Measurements from ENCODE around the gene ACSF3. TPM values are rescaled to one million over a fixed set of nuclear protein-coding genes. Genes with fewer than 3 reads are reported as not detected.

The ACSF3 gene
- total RNA-seq, 2 donors from 2014 or later: 34.8 to 35.5 TPM

DNA sequence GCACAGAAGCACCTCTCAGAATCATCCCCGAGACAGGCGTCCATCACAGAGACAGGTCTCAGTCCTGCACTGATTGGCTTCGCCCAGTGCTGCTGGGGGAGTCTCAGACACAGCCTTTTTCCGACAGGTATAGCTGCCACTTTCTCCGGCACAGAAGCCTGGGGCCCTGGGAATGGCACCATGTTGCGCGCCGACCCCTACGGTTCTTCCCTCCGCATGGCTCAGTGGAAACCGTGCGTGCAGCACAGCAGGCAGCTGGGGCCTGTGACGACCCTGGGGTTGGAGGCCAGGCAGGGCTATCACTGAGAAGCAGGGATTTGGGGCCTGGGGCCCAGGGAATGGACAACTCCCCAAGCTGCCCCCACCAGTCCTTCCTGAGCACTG, 48.2 kb downstream of the ACSF3 start:
- 95 to 96% methylated on average over 4 to 13 of the region's 13 CpGs for WGBS, 2 experiments (ENCODE audit: insufficient coverage in 1 of 2, insufficient read length in 1 of 2)
- TF ChIP-seq, protein P1, sequence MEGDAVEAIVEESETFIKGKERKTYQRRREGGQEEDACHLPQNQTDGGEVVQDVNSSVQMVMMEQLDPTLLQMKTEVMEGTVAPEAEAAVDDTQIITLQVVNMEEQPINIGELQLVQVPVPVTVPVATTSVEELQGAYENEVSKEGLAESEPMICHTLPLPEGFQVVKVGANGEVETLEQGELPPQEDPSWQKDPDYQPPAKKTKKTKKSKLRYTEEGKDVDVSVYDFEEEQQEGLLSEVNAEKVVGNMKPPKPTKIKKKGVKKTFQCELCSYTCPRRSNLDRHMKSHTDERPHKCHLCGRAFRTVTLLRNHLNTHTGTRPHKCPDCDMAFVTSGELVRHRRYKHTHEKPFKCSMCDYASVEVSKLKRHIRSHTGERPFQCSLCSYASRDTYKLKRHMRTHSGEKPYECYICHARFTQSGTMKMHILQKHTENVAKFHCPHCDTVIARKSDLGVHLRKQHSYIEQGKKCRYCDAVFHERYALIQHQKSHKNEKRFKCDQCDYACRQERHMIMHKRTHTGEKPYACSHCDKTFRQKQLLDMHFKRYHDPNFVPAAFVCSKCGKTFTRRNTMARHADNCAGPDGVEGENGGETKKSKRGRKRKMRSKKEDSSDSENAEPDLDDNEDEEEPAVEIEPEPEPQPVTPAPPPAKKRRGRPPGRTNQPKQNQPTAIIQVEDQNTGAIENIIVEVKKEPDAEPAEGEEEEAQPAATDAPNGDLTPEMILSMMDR (conservative IDR thresholded peaks at IDR 0.05): no peak

DNA sequence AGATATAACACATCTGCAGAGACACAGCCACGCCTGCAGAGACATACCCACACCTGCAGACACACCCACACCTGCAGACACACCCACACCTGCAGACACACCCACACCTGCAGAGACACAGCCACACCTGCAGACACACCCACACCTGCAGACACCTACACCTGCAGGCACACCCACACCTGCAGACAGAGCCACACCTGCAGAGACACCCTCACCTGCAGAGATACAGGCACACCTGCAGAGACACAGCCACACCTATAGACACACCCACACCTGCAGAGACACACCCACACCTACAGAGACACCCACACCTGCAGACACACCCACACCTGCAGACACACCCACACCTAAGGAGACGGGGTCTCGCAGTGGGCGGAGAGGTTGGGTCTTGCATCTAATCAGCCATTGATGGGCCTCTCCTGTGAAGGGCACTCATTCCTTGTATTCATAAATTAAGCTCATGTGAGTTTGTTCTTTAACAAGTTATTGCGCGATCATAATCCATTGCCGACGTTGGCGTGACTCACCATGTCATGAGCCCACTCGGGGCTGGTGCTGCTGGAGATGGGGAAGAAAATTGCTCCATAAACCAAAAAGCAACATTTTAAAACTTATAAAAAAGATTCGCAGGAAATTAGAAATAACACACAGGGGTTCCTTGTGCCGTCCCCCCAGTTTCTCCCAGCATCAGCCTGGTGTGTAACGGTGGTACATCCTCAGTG, 49.0 kb downstream of the ACSF3 start:
- no peak for DNase-seq
- Histone ChIP-seq H3K9ac (ENCODE audit: extremely low read depth, low read length, poor library complexity, severe bottlenecking) (no peak overlapping the region), H3K27me3 (ENCODE audit: control insufficient read depth, insufficient read depth, low read length, poor library complexity, severe bottlenecking) (no peaks in the 10 kb centered on the region), H3K4me3 (ENCODE audit: low read length) (no peak overlapping the region), H3K36me3 (ENCODE audit: control insufficient read depth, insufficient read depth, low read length) (peaks cover 14% of the 10 kb centered on the region), H3K4me1 (ENCODE audit: control insufficient read depth, insufficient read depth, low read length) (no peaks in the 10 kb centered on the region), H3K9me3 (ENCODE audit: control insufficient read depth, low read length) (peaks cover 6% of the 10 kb centered on the region), H3K27ac (ENCODE audit: low read depth, low read length) (no peak overlapping the region)
- Mint-ChIP-seq H3K4me1 (no peaks in the 10 kb centered on the region), H3K4me3 (no peak overlapping the region), H3K27ac (no peak overlapping the region), H3K9me3 (peaks cover 8% of the 10 kb centered on the region), H3K36me3 (ENCODE audit: low read depth) (peaks cover 26% of the 10 kb centered on the region), H3K27me3 (ENCODE audit: insufficient read depth) (no peaks in the 10 kb centered on the region)
- TF ChIP-seq, protein P1 (conservative IDR thresholded peaks at IDR 0.05): no peak
- WGBS, 2 experiments (ENCODE audit: insufficient coverage in 1 of 2, insufficient read length in 1 of 2): 92 to 97% methylated on average over 12 to 13 of the region's 13 CpGs

More for the DNA sequence above, 48.2 kb downstream of the ACSF3 start:
- Mint-ChIP-seq H3K4me3 (no peak overlapping the region), H3K36me3 (ENCODE audit: low read depth) (peaks cover 23% of the 10 kb centered on the region), H3K4me1 (no peaks in the 10 kb centered on the region), H3K27me3 (ENCODE audit: insufficient read depth) (no peaks in the 10 kb centered on the region), H3K9me3 (peaks cover 5% of the 10 kb centered on the region), H3K27ac (no peak overlapping the region)
- H3K9ac ChIP-seq (ENCODE audit: extremely low read depth, low read length, poor library complexity, severe bottlenecking): no peak overlapping the region
- no peaks in the 10 kb centered on the region for H3K4me1 ChIP-seq (ENCODE audit: control insufficient read depth, insufficient read depth, low read length)
- H3K27me3 ChIP-seq (ENCODE audit: control insufficient read depth, insufficient read depth, low read length, poor library complexity, severe bottlenecking): no peaks in the 10 kb centered on the region
- H3K27ac ChIP-seq (ENCODE audit: low read depth, low read length): no peak overlapping the region
- H3K9me3 ChIP-seq (ENCODE audit: control insufficient read depth, low read length): peaks cover 4% of the 10 kb centered on the region
- H3K4me3 ChIP-seq (ENCODE audit: low read length): no peak overlapping the region
- peaks cover 14% of the 10 kb centered on the region for H3K36me3 ChIP-seq (ENCODE audit: control insufficient read depth, insufficient read depth, low read length)
- DNase-seq: no peak

DNA sequence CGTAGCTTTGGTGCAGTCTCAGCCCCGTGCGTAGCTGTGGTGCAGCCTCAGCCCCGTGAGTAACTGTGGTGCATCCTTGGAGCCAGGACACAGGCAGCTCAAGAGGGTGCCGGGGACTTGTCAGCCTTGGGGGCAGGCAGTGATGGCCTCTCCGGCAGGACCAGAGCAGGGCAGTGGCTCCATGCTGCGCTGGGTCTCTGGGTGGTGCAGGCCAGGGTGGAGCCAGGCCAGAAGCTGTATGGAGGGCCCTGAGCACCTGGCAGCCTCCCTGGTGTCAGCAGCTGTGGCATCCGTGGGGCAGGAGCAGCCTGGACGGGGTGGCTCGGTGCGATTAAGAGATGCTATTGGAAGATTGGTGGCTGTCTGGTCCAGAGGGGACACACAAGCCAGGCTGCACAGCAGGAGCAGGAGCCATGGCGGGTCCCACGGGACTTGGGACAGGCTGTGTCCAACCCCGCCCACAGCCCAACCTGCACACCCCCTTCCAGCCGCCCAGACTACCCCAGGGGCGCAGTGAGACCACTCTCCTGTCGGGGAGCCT, 49.6 kb downstream of the ACSF3 start:
- Mint-ChIP-seq H3K4me1 (no peaks in the 10 kb centered on the region), H3K9me3 (peaks cover 12% of the 10 kb centered on the region), H3K4me3 (no peak overlapping the region), H3K27me3 (ENCODE audit: insufficient read depth) (no peaks in the 10 kb centered on the region), H3K36me3 (ENCODE audit: low read depth) (peaks cover 30% of the 10 kb centered on the region), H3K27ac (no peak overlapping the region)
- 90 to 95% methylated on average over 6 to 17 of the region's 17 CpGs for WGBS, 2 experiments (ENCODE audit: insufficient coverage in 1 of 2, insufficient read length in 1 of 2)
- H3K36me3 ChIP-seq (ENCODE audit: control insufficient read depth, insufficient read depth, low read length): peaks cover 15% of the 10 kb centered on the region
- DNase-seq: no peak
- H3K27me3 ChIP-seq (ENCODE audit: control insufficient read depth, insufficient read depth, low read length, poor library complexity, severe bottlenecking): no peaks in the 10 kb centered on the region
- no peak overlapping the region for H3K9ac ChIP-seq (ENCODE audit: extremely low read depth, low read length, poor library complexity, severe bottlenecking)
- H3K4me1 ChIP-seq (ENCODE audit: control insufficient read depth, insufficient read depth, low read length): no peaks in the 10 kb centered on the region
- H3K9me3 ChIP-seq (ENCODE audit: control insufficient read depth, low read length): peaks cover 13% of the 10 kb centered on the region
- H3K27ac ChIP-seq (ENCODE audit: low read depth, low read length): no peak overlapping the region
- TF ChIP-seq, protein P1 (conservative IDR thresholded peaks at IDR 0.05): no peak
- H3K4me3 ChIP-seq (ENCODE audit: low read length): no peak overlapping the region
